Measurements from ENCODE around the gene PPP1R12C. TPM values are rescaled to one million over a fixed set of nuclear protein-coding genes. Genes with fewer than 3 reads are reported as not detected.

Gene PPP1R12C
- total RNA-seq, 1 experiment from 2014 or later = 92.3 TPM

DNA sequence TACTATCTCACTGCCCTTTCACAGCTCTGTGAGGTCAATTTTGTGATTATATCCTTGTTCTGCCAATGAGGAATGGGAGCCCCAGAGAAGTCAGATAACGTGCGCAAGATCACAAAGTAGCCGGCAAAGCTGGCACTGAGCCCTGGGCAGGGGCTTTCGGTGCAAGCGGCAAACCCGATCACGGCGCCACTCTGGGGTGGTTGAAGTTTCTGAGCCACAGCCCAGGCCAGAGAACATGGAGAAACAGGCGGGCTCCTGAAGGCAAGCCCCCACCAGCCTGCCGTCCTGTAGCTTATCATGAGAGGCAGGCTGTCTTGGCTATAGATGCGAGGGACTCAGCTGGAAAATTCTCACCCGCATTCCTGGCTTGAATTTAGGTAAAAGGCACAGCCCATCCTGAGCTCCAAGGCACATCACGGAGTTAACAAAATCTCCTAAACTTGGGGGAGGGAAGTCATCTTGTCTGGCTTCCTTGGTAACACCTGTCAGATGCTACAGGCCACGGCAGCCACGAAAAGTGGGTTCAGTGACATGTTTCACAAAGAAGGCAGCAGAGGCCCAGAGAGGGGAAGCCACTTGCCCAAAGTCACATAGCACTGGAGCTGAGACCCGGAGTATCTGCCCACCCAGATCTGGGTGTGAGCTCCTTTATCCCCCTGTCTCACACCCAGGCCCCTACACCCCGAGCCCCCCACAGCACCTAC is 19.1 kb upstream of the PPP1R12C start:
- ATAC-seq (no peak), DNase-seq (ENCODE audit: low spot score) (no peak)
- TF ChIP-seq, protein P1, sequence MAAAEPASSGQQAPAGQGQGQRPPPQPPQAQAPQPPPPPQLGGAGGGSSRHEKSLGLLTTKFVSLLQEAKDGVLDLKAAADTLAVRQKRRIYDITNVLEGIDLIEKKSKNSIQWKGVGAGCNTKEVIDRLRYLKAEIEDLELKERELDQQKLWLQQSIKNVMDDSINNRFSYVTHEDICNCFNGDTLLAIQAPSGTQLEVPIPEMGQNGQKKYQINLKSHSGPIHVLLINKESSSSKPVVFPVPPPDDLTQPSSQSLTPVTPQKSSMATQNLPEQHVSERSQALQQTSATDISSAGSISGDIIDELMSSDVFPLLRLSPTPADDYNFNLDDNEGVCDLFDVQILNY (CRISPR knock-in tag; IDR thresholded peaks at IDR 0.05) = no peak
- TF ChIP-seq RORB (CRISPR knock-in tag; IDR thresholded peaks at IDR 0.05) (no peak), SMAD4 (CRISPR knock-in tag; IDR thresholded peaks at IDR 0.05) (no peak)
- TF ChIP-seq, protein P2, sequence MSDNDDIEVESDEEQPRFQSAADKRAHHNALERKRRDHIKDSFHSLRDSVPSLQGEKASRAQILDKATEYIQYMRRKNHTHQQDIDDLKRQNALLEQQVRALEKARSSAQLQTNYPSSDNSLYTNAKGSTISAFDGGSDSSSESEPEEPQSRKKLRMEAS (CRISPR knock-in tag; IDR thresholded peaks at IDR 0.05) = no peak
- TF ChIP-seq, protein P3, sequence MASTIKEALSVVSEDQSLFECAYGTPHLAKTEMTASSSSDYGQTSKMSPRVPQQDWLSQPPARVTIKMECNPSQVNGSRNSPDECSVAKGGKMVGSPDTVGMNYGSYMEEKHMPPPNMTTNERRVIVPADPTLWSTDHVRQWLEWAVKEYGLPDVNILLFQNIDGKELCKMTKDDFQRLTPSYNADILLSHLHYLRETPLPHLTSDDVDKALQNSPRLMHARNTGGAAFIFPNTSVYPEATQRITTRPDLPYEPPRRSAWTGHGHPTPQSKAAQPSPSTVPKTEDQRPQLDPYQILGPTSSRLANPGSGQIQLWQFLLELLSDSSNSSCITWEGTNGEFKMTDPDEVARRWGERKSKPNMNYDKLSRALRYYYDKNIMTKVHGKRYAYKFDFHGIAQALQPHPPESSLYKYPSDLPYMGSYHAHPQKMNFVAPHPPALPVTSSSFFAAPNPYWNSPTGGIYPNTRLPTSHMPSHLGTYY (CRISPR knock-in tag; IDR thresholded peaks at IDR 0.05) = no peak
- Mint-ChIP-seq H3K27ac (no peak overlapping the region), H3K4me1 (peaks cover 32% of the 10 kb centered on the region), H3K27me3 (ENCODE audit: low read depth) (peaks cover 6% of the 10 kb centered on the region), H3K4me3 (no peak overlapping the region), H3K9me3 (no peaks in the 10 kb centered on the region), H3K36me3 (peaks cover 7% of the 10 kb centered on the region)
- ChIA-PET CTCF (interaction anchor here (1.0 to 4.5 kb wide), 4 partner anchors 10 to 40 kb away, joined by 3 to 29 read pairs (median 8); partner anchors contain the start of gene DNAAF3), POLR2A (interaction anchor here (1.8 kb wide), 1 partner anchor 10 kb away, joined by 5 read pairs; no protein-coding TSS in a partner anchor)

DNA sequence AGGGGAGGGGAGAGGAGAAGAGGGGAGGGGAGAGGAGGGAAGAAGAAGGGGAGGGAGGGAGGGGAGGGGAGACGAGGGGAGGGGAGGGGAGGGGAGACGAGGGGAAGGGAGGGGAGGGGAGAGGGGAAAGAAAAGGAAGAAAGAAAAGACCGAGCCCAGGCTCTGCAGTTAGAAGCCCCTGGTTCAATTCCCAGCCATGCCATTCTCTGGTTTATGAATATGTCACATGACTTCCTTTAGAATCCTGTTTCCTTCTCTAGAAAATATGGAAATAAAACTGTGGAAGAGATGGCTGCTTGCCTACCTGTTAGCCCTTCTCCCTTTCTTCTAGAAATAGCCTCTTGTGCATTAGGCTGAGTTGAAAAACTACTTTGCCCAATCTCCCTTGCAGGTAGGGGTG is 17.3 kb upstream of the PPP1R12C start:
- Mint-ChIP-seq H3K4me3 (no peak overlapping the region), H3K27ac (no peak overlapping the region), H3K4me1 (peaks cover 27% of the 10 kb centered on the region), H3K36me3 (peaks cover 3% of the 10 kb centered on the region; the same call in 1 of the 2 replicates), H3K9me3 (no peaks in the 10 kb centered on the region), H3K27me3 (ENCODE audit: low read depth) (no peaks in the 10 kb centered on the region)
- no peak for DNase-seq (ENCODE audit: low spot score)
- TF ChIP-seq SMAD3 (CRISPR knock-in tag; IDR thresholded peaks at IDR 0.05; ENCODE audit: borderline replicate concordance) = no peak
- ChIA-PET CTCF (interaction anchor here (0.6 to 4.5 kb wide), 9 partner anchors 12 to 254 kb away, joined by 3 to 29 read pairs (median 4); no protein-coding TSS in a partner anchor), POLR2A (no interaction called here)
- ATAC-seq = no peak

DNA sequence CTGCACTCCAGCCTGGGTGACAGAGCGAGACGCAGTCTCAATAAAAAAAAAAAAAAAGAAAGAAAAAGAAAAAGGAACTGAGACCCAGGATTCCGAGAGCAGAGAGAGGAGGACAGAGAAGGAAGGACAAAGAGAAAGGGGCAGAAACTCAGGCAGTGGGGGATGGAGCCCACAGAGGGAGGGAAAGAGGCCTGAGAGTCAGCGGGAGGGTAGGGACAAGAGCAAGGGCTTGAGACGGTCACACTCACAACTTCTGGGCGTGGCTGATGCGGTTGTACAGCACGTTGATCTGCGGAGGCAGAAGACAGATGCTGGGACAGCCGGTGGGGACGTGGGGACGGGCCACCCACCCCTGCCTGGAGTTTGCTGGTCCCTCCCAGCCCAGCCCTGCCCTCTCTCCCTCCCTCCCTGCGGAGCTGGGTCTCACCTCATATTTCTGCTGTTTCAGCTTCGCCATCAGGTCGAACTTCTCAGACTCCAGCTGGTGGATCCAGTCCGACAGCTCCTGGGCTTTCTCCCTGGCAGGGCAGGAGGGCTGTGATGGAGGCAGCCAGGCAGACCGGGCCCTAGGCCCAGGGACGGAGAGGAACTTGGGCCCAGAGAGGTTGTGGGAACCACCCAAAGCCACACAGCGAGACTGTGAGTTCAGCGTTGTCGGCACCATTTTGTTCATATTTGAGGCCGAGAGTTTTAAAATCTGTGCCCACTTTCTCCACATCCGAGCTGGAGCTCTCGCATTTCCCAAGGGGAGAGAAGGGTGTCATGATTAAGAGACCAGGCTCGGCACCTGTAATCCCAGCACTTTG is 16.4 kb upstream of the PPP1R12C start:
- ATAC-seq = no peak
- no peak overlapping the region for H3K4me3 Mint-ChIP-seq
- TF ChIP-seq IRF2 (CRISPR knock-in tag; IDR thresholded peaks at IDR 0.05; ENCODE audit: borderline replicate concordance, low read depth) (no peak), NR2C2 (CRISPR knock-in tag; IDR thresholded peaks at IDR 0.05) (no peak), FOXP1 (CRISPR knock-in tag; IDR thresholded peaks at IDR 0.05; ENCODE audit: borderline replicate concordance) (no peak), GTF2I (CRISPR knock-in tag; conservative IDR thresholded peaks at IDR 0.05) (no peak), SOX15 (CRISPR knock-in tag; IDR thresholded peaks at IDR 0.05) (no peak), KAT7 (CRISPR knock-in tag; IDR thresholded peaks at IDR 0.05; ENCODE audit: borderline replicate concordance) (no peak), FOXK1 (CRISPR knock-in tag; IDR thresholded peaks at IDR 0.05) (no peak), JAZF1 (CRISPR knock-in tag; IDR thresholded peaks at IDR 0.05) (no peak), ZNF317 (CRISPR knock-in tag; IDR thresholded peaks at IDR 0.05; ENCODE audit: borderline replicate concordance, low read depth) (no peak)
- TF ChIP-seq, protein P4, sequence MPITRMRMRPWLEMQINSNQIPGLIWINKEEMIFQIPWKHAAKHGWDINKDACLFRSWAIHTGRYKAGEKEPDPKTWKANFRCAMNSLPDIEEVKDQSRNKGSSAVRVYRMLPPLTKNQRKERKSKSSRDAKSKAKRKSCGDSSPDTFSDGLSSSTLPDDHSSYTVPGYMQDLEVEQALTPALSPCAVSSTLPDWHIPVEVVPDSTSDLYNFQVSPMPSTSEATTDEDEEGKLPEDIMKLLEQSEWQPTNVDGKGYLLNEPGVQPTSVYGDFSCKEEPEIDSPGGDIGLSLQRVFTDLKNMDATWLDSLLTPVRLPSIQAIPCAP (CRISPR knock-in tag; IDR thresholded peaks at IDR 0.05) = no peak
- TF ChIP-seq, protein P3 (CRISPR knock-in tag; IDR thresholded peaks at IDR 0.05) = no peak
- TF ChIP-seq, protein P5, sequence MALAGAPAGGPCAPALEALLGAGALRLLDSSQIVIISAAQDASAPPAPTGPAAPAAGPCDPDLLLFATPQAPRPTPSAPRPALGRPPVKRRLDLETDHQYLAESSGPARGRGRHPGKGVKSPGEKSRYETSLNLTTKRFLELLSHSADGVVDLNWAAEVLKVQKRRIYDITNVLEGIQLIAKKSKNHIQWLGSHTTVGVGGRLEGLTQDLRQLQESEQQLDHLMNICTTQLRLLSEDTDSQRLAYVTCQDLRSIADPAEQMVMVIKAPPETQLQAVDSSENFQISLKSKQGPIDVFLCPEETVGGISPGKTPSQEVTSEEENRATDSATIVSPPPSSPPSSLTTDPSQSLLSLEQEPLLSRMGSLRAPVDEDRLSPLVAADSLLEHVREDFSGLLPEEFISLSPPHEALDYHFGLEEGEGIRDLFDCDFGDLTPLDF (CRISPR knock-in tag; IDR thresholded peaks at IDR 0.05) = no peak
- no peak for DNase-seq (ENCODE audit: low spot score)
- H3K27ac Mint-ChIP-seq = no peak overlapping the region
- no peaks in the 10 kb centered on the region; the same call in none of the 2 replicates for H3K27me3 Mint-ChIP-seq (ENCODE audit: low read depth)
- ChIA-PET CTCF (interaction anchor here (0.6 to 4.5 kb wide), 10 partner anchors 13 to 505 kb away, joined by 3 to 29 read pairs (median 8); partner anchors contain the start of genes PPP1R12C and RDH13), POLR2A (interaction anchor here (0.6 to 1.1 kb wide), 3 partner anchors 13 to 126 kb away, joined by 3 to 6 read pairs (median 4); no protein-coding TSS in a partner anchor)
- peaks cover 3% of the 10 kb centered on the region; the same call in 1 of the 2 replicates for H3K36me3 Mint-ChIP-seq
- H3K4me1 Mint-ChIP-seq = peaks cover 33% of the 10 kb centered on the region
- H3K9me3 Mint-ChIP-seq = no peaks in the 10 kb centered on the region

Measured in WTC11 (cell line).